ENCODE results near the gene DISC1.

The DISC1 gene

GRCh38 chr1:231971397-231972110 is 345.0 kb downstream of the DISC1 start:
- DNase-seq, result no peak

- no peak for DNase-seq
Observed at GRCh38 chr1:231972111-231972445, 345.5 kb downstream of the DISC1 start.

- no peak for DNase-seq
Observed at GRCh38 chr1:231973830-231974229, 347.2 kb downstream of the DISC1 start.

GRCh38 chr1:231976231-231976630 is 349.6 kb downstream of the DISC1 start:
- no peak for DNase-seq

- DNase-seq, result no peak
Observed at GRCh38 chr1:231981675-231982074, 355.1 kb downstream of the DISC1 start.

GRCh38 chr1:231982871-231983587 is 356.4 kb downstream of the DISC1 start:
- no peak for DNase-seq

- no peak for DNase-seq
Observed at GRCh38 chr1:231983588-231984193, 357.1 kb downstream of the DISC1 start.

- no peak for DNase-seq
Observed at GRCh38 chr1:231985296-231986023, 358.9 kb downstream of the DISC1 start.

- no peak for DNase-seq
Observed at GRCh38 chr1:231986631-231987336, 360.2 kb downstream of the DISC1 start.

GRCh38 chr1:231990388-231990787 is 363.8 kb downstream of the DISC1 start:
- no peak for DNase-seq

- DNase-seq, result no peak
Observed at GRCh38 chr1:231991231-231991630, 364.6 kb downstream of the DISC1 start.

GRCh38 chr1:231993968-231994455 is 367.4 kb downstream of the DISC1 start:
- DNase-seq, result no peak

GRCh38 chr1:231998791-231999190 is 372.2 kb downstream of the DISC1 start:
- DNase-seq, result no peak

- DNase-seq, result no peak
Observed at GRCh38 chr1:232005300-232005699, 378.7 kb downstream of the DISC1 start.

- no peak for DNase-seq
Observed at GRCh38 chr1:232009741-232010140, 383.2 kb downstream of the DISC1 start.

- no peak for DNase-seq
Observed at GRCh38 chr1:232011961-232012360, 385.4 kb downstream of the DISC1 start.

GRCh38 chr1:232012773-232013386 is 386.3 kb downstream of the DISC1 start:
- DNase-seq, result peak; percentile 85

- peak; percentile 25 for DNase-seq
Observed at GRCh38 chr1:232014941-232015340, 388.4 kb downstream of the DISC1 start.

GRCh38 chr1:232016616-232017015 is 390.0 kb downstream of the DISC1 start:
- no peak for DNase-seq

GRCh38 chr1:232017057-232017456 is 390.5 kb downstream of the DISC1 start:
- no peak for DNase-seq

GRCh38 chr1:232017759-232018158 is 391.2 kb downstream of the DISC1 start:
- no peak for DNase-seq

Data from NCI-H2029 treated with DMSO at 0.1 percent for 48 hours (cell line).